Measurements from ENCODE around the gene ARAP1.

ARAP1 gene

GRCh38 chr11:72779495-72780128, 27.4 kb upstream of the ARAP1 start:
- no peak for DNase-seq

GRCh38 chr11:72778535-72779494, 26.6 kb upstream of the ARAP1 start:
- no peak for DNase-seq

GRCh38 chr11:72777755-72778278, 25.6 kb upstream of the ARAP1 start:
- no peak for DNase-seq

- DNase-seq: peak in 8 of 14 donors; percentile 20 to 53 (median 36)
These were observed 24.9 kb upstream of the ARAP1 start for GRCh38 chr11:72776844-72777754.

GRCh38 chr11:72776117-72776843, 24.1 kb upstream of the ARAP1 start:
- no peak for DNase-seq

GRCh38 chr11:72775288-72776110, 23.3 kb upstream of the ARAP1 start:
- no peak for DNase-seq

GRCh38 chr11:72774499-72774898, 22.3 kb upstream of the ARAP1 start:
- DNase-seq: no peak

- DNase-seq: no peak
These were observed 21.5 kb upstream of the ARAP1 start for GRCh38 chr11:72773696-72774095.

GRCh38 chr11:72773291-72773690, 21.1 kb upstream of the ARAP1 start:
- peak in 3 of 14 donors; percentile 13 to 39 (median 17) for DNase-seq

- DNase-seq: no peak
These were observed 19.9 kb upstream of the ARAP1 start for GRCh38 chr11:72772059-72772458.

GRCh38 chr11:72771507-72771906, 19.3 kb upstream of the ARAP1 start:
- DNase-seq: no peak

- no peak for DNase-seq
These were observed 18.6 kb upstream of the ARAP1 start for GRCh38 chr11:72770799-72771198.

- no peak for DNase-seq
These were observed 17.5 kb upstream of the ARAP1 start for GRCh38 chr11:72769680-72770079.

- no peak for DNase-seq
These were observed 16.4 kb upstream of the ARAP1 start for GRCh38 chr11:72768581-72768980.

- no peak for DNase-seq
These were observed 15.2 kb upstream of the ARAP1 start for GRCh38 chr11:72767203-72768062.

GRCh38 chr11:72766152-72766902, 14.1 kb upstream of the ARAP1 start:
- DNase-seq: no peak

GRCh38 chr11:72764503-72764902, 12.3 kb upstream of the ARAP1 start:
- no peak for DNase-seq

GRCh38 chr11:72763823-72764222, 11.6 kb upstream of the ARAP1 start:
- no peak for DNase-seq

All from C1 segment of cervical spinal cord (tissue), 14 donors.